ENCODE measurements around the gene B4GALT5.
"Not testable (repeated sequence)": the region's sequence is repeated elsewhere in the genome, so short reads cannot be mapped to it uniquely, and the experiment has no call there.

The B4GALT5 gene

GRCh38 chr20:49620364-49621240 is 93.1 kb downstream of the B4GALT5 start:
- peak in 1 of 42 donors; percentile 60 for DNase-seq

DNA sequence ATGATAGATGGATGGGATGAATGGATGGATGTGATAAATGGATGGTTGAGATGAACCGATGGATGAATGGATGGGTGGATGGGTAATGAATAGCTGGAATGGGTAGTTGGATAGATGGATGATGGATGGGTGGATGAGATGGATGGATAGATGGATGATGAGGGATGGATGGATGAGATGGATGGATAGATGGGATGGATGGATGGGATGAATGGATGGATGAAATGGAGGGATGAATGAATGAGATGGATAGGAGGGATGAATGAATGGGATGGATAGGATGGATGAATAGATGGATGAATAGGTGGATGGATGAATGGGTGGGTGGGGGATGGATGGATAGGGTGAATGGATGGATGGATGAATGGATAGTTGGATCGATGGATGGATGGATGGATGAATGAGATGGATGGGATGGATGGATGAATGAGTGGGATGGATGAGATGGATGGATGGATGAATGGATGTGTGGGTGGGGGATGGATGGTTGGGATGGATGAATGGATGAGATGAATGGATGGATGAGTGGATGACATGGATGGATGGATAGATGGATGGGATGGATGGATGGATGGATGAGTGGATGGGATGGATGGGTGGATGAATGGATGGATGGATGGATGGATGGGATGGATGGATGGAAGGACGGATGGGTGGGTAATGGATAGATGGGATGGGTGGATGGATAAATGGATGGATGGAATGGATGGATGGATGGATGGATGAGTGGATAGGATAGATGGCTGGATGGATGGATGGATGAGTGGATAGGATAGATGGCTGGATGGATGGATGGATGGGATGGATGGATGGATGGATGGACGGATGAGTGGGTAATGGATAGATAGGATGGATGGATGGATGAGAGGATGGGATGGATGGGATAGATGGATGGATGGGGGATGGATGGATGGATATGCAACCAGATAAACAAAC is 94.3 kb downstream of the B4GALT5 start:
- intact Hi-C loops (cut with DNase I), result loop anchor here (10.0 kb wide), 1 partner anchor 95 kb away; the partner anchor contains the start of gene B4GALT5

More at GRCh38 chr20:49620364-49621240, 93.1 kb downstream of the B4GALT5 start:
- intact Hi-C loops (cut with DNase I), result no loop called here

GRCh38 chr20:49618289-49618688 is 95.4 kb downstream of the B4GALT5 start:
- intact Hi-C loops (cut with DNase I), result loop anchor here (10.0 kb wide), 1 partner anchor 97 kb away; the partner anchor contains the start of gene B4GALT5
- no peak for DNase-seq

More for the DNA sequence above, 94.3 kb downstream of the B4GALT5 start:
- DNase-seq, result no peak

- intact Hi-C loops (cut with DNase I), result loop anchor here (10.0 kb wide), 1 partner anchor 97 kb away; the partner anchor contains the start of gene B4GALT5
- DNase-seq, result peak in 1 of 42 donors; percentile 65
Measured at GRCh38 chr20:49617394-49617793, 96.3 kb downstream of the B4GALT5 start.

DNA sequence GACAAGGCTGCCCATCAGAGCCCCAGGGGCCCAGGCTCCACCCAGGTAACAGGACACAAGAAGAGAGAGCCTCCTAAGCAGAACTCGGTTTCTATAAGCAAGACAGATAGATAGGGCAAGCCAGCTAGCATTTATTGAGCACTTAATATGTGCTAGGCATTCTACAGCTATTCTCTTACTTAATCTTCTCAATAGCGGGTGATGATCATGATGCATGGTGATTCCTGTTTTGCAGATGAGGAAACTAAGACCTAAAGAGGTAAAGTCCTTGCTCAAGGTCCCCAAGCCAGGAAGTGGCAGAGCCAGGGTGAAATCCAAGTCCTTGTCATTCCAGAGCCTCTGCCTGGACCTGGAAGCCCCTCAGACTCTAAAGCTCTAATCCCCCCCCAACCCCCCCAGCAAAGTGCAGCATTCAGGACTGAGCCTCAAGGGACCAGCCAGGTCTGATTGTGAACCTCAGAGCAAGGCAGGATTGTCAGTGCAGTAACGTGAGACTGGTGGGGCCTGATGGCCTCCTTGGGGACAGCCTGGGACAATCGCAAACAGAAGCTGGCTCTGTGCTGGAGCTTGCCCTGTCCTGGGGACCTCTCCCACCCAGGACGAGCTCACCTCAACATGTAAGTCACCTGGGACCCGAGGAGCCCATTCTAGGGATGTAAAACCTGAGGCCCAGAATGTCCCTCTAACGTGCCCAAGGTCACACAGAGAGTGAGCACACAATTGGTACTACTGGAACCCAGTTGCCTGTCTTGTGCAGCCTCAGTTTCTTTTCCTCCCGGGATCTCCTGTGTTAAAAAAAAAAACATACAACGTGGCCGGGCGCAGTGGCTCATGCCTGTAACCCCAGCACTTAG is 97.3 kb downstream of the B4GALT5 start:
- no peak for DNase-seq
- intact Hi-C loops (cut with DNase I), result loop anchor here (10.0 kb wide), 1 partner anchor 98 kb away; the partner anchor contains the start of gene B4GALT5

DNA sequence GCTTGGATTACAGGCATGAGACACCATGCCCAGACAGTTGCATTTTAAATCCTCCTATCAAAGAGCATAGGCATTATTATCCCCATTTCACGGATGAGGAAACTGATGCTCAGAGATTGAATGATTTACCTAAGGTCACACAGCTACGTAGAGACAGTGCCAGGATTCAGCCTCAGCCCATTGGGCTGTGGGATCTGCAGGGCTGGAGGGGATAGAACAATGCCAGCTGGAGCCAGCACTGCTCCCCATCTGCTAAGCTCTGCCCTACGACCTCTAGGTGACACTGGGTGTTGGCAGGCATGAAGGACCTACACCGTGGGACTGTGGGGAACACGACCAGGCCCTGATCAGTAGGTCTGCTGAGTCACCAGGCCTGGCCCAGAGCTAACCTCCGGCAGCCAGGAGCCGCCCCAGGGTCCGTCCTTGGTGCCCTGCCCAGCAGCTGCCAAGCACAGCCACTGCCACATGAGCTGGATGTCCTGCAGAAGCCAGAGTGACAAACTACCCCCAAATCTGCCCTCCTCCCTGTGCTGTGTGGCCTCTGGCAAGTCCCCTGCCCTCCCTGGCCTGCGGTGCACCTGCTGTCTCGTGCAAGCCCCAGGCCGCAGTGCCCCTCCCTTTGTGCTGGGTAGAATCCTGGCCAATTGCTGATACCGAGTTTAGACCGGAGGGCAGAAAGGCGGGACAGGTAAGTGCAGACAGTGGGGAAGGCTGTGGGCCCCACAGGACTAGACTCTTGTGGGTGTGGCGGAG is 98.1 kb downstream of the B4GALT5 start:
- intact Hi-C loops (cut with DNase I), result loop anchor here (10.0 kb wide), 1 partner anchor 99 kb away; the partner anchor contains the start of gene B4GALT5
- peak in 19 of 42 donors; percentile 18 to 84 (median 44) for DNase-seq

DNA sequence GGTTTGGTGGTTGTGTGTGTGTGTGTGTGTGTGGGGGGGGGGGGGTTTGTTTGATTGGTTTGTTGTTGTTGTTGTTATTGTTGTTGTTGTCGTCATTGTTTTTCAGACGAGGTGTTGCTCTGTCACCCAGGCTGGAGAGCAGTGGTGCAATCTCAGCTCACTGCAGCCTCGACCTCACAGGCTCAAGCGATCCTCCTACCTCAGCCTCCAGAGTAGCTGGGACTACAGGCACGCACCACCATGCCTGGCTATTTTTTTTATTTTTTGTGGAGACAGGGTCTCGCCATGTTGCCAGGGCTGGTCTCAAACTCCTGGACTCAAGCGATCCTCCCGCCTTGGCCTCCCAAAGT is 98.7 kb downstream of the B4GALT5 start:
- intact Hi-C loops (cut with DNase I), result loop anchor here (10.0 kb wide), 1 partner anchor 100 kb away; the partner anchor contains the start of gene B4GALT5
- not testable (repeated sequence) for DNase-seq

DNA sequence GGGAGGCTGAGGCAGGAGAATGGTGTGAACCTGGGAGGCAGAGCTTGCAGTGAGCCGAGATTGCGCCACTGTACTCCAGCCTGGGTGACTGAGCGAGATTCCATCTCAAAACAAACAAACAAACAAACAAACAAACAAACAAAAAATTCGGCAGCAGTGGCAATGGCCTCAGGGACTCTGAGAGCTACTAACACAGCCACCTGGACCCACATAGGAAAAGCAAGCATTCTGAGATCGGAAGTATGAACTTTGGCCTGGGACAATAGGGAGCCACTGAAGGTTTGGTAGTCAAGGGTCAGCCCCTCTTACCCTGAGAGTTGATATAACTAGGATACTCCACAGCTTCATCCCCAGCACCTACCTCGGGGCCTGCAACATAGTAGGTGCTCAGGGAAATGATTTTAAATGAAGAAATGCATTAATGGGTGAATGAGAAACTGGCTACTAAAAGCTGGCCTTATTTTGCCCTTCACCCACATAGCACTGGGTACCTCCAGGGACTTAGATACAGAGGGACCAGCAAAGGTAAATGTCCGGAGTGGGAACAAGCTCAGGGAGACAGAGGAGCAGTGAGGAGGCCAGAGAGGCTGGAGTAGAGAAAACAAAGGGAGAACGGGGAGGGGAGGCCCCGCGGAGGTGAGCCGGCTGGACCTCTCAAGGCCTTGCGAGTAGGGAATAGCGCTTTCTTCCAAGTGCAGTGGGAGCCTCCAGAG is 99.2 kb downstream of the B4GALT5 start:
- intact Hi-C loops (cut with DNase I), result loop anchor here (5.0 to 10.0 kb wide), 3 partner anchors 100 to 233 kb away; partner anchors contain the start of gene B4GALT5
- DNase-seq, result peak in 1 of 42 donors; percentile 6

DNA sequence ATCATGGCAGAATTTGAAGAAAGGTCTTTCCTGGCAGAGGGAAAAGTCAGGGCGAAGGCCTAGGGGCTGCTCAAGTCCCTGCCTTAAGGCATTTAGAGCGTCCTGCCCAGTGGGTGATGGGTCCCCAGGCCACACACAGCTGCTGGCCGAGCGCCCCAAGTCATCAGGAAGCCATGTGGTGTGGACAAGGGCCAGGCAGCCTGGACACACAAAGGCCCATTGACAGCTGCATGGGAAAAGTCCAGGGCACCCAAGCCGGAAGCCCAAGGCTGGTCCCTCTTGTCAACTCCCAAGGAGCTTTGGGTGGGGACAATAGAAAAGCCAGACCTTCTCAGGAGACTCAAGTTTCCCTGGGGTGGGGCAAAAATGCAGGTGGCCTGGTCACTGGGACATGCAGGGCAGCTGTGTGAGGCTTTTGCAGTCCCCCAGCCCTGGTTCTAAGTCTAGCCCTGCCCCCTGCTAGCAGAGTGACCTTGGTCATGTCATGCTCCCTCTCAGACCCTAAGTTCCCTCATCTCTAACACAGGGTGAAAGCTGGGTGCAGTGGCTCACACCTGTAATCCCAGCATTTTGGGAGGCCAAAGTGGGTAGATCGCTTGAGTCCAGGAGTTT is 101.4 kb downstream of the B4GALT5 start:
- intact Hi-C loops (cut with DNase I), result loop anchor here (5.0 to 10.0 kb wide), 3 partner anchors 103 to 235 kb away; partner anchors contain the start of gene B4GALT5
- peak; percentile 67 to 97 (median 90) for DNase-seq

GRCh38 chr20:49611539-49612126 is 102.0 kb downstream of the B4GALT5 start:
- intact Hi-C loops (cut with DNase I), result loop anchor here (2.0 to 10.0 kb wide), 4 partner anchors 103 to 275 kb away; partner anchors contain the start of gene B4GALT5
- not testable (repeated sequence) for DNase-seq

DNA sequence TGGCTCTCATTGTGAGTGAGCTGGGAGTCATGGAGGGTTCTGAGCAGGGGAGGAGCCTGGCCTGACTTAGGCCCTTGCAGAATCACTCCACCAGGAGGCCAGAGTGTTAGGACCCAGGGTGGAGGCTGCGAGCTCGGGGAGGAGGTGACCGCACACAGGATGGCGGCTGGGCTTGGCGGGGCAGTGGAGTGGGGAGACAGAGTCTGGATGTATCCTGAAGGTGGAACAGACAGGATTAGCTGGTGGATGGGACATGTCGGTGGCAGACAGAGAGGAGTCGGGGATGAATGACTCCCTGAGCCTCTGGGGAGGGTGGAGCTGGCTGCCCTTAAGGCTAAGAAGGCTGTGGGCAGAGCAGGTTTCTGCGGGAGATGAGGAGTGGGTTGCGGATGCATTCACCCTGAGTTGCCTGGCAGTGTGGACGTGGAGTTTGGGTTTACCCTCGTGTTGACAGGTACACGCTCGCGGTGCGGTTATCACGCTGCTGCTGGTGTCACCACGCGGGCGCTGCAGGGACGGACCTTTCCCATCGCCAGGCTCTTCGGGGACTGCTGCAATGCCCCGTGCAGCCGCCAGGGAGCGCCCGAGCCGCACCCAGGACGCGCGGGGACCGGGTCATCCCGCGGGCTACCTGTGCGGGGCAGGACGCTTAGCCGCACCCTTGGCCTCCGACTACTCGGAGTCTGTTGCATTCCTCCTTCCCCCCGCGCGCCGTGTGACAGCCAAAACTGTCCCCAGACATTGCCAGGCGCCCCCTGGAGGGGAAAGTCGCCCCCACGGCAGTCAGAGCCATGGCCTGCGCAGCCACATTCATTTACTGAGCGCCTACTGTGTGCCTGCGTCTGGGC is 102.8 kb downstream of the B4GALT5 start:
- intact Hi-C loops (cut with DNase I), result loop anchor here (2.0 to 10.0 kb wide), 4 partner anchors 104 to 276 kb away; partner anchors contain the start of gene B4GALT5
- peak; percentile 44 to 93 (median 80) for DNase-seq

- DNase-seq, result peak; percentile 36 to 87 (median 72)
- intact Hi-C loops (cut with DNase I), result loop anchor here (10.0 kb wide), 1 partner anchor 284 kb away; no protein-coding TSS in a partner anchor
Measured at GRCh38 chr20:49608752-49609670, 104.7 kb downstream of the B4GALT5 start.

DNA sequence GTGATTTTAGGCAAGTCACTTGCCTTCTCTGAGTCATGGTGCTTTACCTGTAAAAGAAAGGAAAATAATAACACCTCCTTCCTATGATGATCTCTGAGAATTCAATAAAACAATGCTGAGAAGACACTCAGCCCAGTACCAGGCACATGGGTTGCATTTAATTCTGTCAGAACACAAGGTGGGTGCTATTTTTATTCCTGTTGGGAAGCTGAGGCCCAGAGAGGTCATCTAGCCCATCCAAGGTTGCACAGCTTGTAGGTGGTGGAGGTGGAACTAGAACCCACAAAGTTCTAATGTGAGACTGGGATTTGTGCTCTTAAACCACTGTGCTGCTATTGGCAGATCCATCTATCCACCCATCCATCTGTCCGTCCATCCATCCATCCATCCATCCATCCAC is 106.1 kb downstream of the B4GALT5 start:
- no peak for DNase-seq
- intact Hi-C loops (cut with DNase I), result loop anchor here (10.0 kb wide), 1 partner anchor 283 kb away; no protein-coding TSS in a partner anchor

Measured in head of caudate nucleus (tissue), 42 donors.